ENCODE results near the gene TACR1. TPM values are rescaled to one million over a fixed set of nuclear protein-coding genes. Genes with fewer than 3 reads are reported as not detected.

Gene TACR1
- total and polyA plus RNA-seq, 2 of the 8 experiments (the other 6 are each of a cell fraction or from before 2014, with no cell fraction given), result 0.09 to 0.37 TPM

GRCh38 chr2:75074228-75074627 lies 125.1 kb downstream of the TACR1 start (continued):
- TF ChIP-seq CHD7 (IDR thresholded peaks at IDR 0.05; ENCODE audit: insufficient replicate concordance, low read length), result no peak

Data from H1 (cell line).